HEK293 (cell line): ENCODE data around the gene BICD1.
A peak's percentile ranks its signal among the peaks of the same experiment; 100 is the strongest.

Experiments
- ATF2 ChIP-seq: fragments of 450-650 bp; formaldehyde crosslinking; IDR thresholded peaks from 2 replicates; pipeline ENCODE4 v1.5.1; 2016; ENCODE audit warnings: missing biosample characterization, missing genetic modification characterization, low read depth
- CTCF ChIP-seq: fragments of 450-650 bp; formaldehyde crosslinking; IDR thresholded peaks from 2 replicates; pipeline ENCODE4 v1.5.1; 2016; ENCODE audit warnings: missing biosample characterization, missing genetic modification characterization
- REST ChIP-seq: fragments of 450-650 bp; formaldehyde crosslinking; IDR thresholded peaks from 2 replicates; pipeline ENCODE4 v1.5.1; 2016; ENCODE audit warnings: missing biosample characterization, missing genetic modification characterization
- SETDB1 ChIP-seq: IDR thresholded peaks from one replicate; pipeline ENCODE4 v1.6.1; 2017; ENCODE audit warnings: mild to moderate bottlenecking, low read length, moderate library complexity, mixed read lengths; ENCODE audit not compliant: insufficient read length
- TCF7L2 ChIP-seq: IDR thresholded peaks from 2 replicates; pipeline ENCODE4 v1.6.1; 2011; ENCODE audit warnings: low read depth, mild to moderate bottlenecking, inconsistent platforms, low read length, moderate library complexity, borderline replicate concordance
- ZBTB26 ChIP-seq: fragments of 450-650 bp; formaldehyde crosslinking; optimal IDR thresholded peaks from 2 replicates; pipeline ENCODE3; 2016; ENCODE audit warnings: missing biosample characterization, mild to moderate bottlenecking, missing genetic modification characterization
- ZFP41 ChIP-seq: fragments of 450-650 bp; formaldehyde crosslinking; IDR thresholded peaks from 2 replicates; pipeline ENCODE4 v1.5.1; 2016; ENCODE audit warnings: missing biosample characterization, missing genetic modification characterization, borderline replicate concordance
- ZNF473 ChIP-seq: fragments of 450-650 bp; formaldehyde crosslinking; IDR thresholded peaks from 2 replicates; pipeline ENCODE4 v1.5.1; 2017; ENCODE audit warnings: missing biosample characterization, missing genetic modification characterization
- ZNF488 ChIP-seq: fragments of 450-650 bp; formaldehyde crosslinking; IDR thresholded peaks from 2 replicates; pipeline ENCODE4 v1.5.1; 2016; ENCODE audit warnings: missing biosample characterization, missing genetic modification characterization
- ZNF701 ChIP-seq: fragments of 450-650 bp; formaldehyde crosslinking; IDR thresholded peaks from 2 replicates; pipeline ENCODE4 v1.5.1; 2016; ENCODE audit warnings: missing biosample characterization, missing genetic modification characterization
- ZSCAN18 ChIP-seq: fragments of 450-650 bp; formaldehyde crosslinking; IDR thresholded peaks from 2 replicates; pipeline ENCODE4 v1.5.1; 2016; ENCODE audit warnings: missing biosample characterization, missing genetic modification characterization
- ZXDB ChIP-seq: fragments of 450-650 bp; formaldehyde crosslinking; IDR thresholded peaks from 2 replicates; pipeline ENCODE4 v1.5.1; 2016; ENCODE audit warnings: missing biosample characterization, missing genetic modification characterization
- TF ChIP-seq, protein P1 (sequence below): sonication (generic); formaldehyde crosslinking; IDR thresholded peaks from 2 replicates; pipeline ENCODE4 v1.8.1; 2022; ENCODE audit warnings: mild to moderate bottlenecking, moderate library complexity, missing genetic modification reagents

DNA sequence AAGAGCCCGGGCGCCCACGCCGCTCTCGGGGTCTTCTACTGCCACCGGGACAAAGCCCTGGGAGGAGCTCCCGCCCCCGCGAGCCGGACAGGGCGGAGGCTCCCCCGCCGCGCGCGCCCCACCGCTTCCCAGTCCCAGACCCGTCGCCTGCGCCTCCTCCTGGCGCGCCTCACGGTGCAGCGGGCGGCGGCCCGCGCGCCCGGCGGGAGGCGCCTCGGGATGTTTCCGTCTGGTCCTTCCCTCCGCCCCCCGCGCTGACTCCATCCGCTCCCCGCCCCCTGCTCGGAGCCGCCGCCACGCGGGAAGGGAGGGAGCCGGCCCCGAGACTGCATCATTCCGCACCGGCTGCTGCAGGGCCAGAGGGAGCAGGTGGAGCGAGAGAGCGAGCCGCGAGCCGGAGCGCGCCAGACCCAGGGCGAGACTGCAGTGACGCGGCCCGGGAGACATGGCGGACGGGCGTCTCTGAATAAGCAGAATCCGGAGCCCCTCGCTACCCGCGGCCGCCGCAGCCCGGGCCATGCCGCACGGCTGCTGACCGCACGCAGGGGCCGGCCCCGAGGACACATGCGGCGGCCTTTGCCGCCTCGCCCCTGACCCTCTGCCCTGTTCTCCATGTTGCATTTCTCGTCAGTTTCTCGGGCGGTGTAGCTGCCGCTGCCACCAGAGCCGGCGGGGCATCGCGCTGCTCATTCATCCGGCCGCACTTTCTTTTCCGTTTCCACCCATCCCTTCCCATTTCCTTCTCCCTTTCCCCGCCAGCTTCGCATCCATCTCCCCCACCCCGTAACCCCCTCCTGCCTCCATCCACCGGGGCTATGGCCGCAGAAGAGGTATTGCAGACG lies at the start of gene BICD1:
- no peak for TF ChIP-seq ZNF473 (tag by site-specific recombination)
- no peak for TF ChIP-seq SETDB1
- TF ChIP-seq ZBTB26 (tag by site-specific recombination), result peak; percentile 98
- TF ChIP-seq CTCF (tag by site-specific recombination), result peak; percentile 88
- TF ChIP-seq, protein P1, sequence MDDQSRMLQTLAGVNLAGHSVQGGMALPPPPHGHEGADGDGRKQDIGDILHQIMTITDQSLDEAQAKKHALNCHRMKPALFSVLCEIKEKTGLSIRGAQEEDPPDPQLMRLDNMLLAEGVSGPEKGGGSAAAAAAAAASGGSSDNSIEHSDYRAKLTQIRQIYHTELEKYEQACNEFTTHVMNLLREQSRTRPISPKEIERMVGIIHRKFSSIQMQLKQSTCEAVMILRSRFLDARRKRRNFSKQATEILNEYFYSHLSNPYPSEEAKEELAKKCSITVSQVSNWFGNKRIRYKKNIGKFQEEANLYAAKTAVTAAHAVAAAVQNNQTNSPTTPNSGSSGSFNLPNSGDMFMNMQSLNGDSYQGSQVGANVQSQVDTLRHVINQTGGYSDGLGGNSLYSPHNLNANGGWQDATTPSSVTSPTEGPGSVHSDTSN (CRISPR knock-in tag), result 0 out of 2 replicates have a peak, but pooled peaks have one; percentile 80
- TF ChIP-seq ATF2 (tag by site-specific recombination), result no peak
- no peak; the same call in 1 of the 2 replicates for TF ChIP-seq REST
- no peak for TF ChIP-seq ZFP41 (tag by site-specific recombination)
- no peak for TF ChIP-seq ZSCAN18
- TF ChIP-seq ZNF701 (tag by site-specific recombination), result no peak
- TF ChIP-seq ZXDB (tag by site-specific recombination), result peak; percentile 85
- TF ChIP-seq TCF7L2, result no peak
- no peak for TF ChIP-seq ZNF488 (tag by site-specific recombination)
